Endothelial cell of umbilical vein (primary cell): ENCODE data around the gene SZT2. TPM values are rescaled to one million over a fixed set of nuclear protein-coding genes. Genes with fewer than 3 reads are reported as not detected.

Source experiments
- BruUV-seq: library from RNA; stranded (reverse); fragments of 400-500 nt; replicated peaks from 2 replicates; lab custom pipeline; 2021; lab: Mats Ljungman, UMichigan
- CTCF ChIA-PET: fragments of 300-600, 350-600 bp; sonication (Branson Sonifier 250); formaldehyde crosslinking; loops from one replicate; lab custom pipeline; 2021; ENCODE audit warnings: antibody characterized with exemption, inconsistent platforms; lab: Charles Lee
- POLR2A ChIA-PET: fragments of 300-600, 350-600 bp; sonication (Branson Sonifier 250); formaldehyde crosslinking; loops from one replicate; lab custom pipeline; 2021; ENCODE audit warnings: antibody characterized with exemption, inconsistent platforms; lab: Charles Lee
- DNase-seq: peaks from one replicate; pipeline ENCODE4 v3.0.0-alpha.2; 2011; ENCODE audit warnings: low read depth, low spot score
- FAIRE-seq: peaks from 2 replicates; lab custom pipeline; 2011; peaks lifted over from hg19 to GRCh38; lab: Jason Lieb, UNC
- H2AFZ ChIP-seq: 2 replicates; pipeline ENCODE4 v1.6.0; 2012; ENCODE audit warnings: low read depth, low read length, control low read depth, inconsistent platforms
- H3K27ac ChIP-seq: 2 replicates; pipeline ENCODE4 v1.5.1; 2011; ENCODE audit warnings: low read depth, mild to moderate bottlenecking, control low read depth, low read length, moderate library complexity; ENCODE audit not compliant: insufficient read depth
- H3K27me3 ChIP-seq, 2 experiments: 2 replicates each; pipeline versions ENCODE4 v1.6.0 to v1.6.1; 2011; ENCODE audit warnings: low read length in 2 of 2, mixed read lengths in 1 of 2; ENCODE audit not compliant: control insufficient read depth in 2 of 2, insufficient read depth in 2 of 2
- H3K36me3 ChIP-seq, 2 experiments: 2 replicates in 1 of 2; 3 replicates in 1 of 2; pipeline ENCODE4 v1.5.1; 2011; ENCODE audit warnings: low read length in 2 of 2, mild to moderate bottlenecking in 1 of 2, moderate library complexity in 1 of 2; ENCODE audit not compliant: control insufficient read depth in 2 of 2, insufficient read depth in 2 of 2; ENCODE audit errors: extremely low read depth in 1 of 2
- H3K4me1 ChIP-seq: 3 replicates; pipeline ENCODE4 v1.5.1; 2011; ENCODE audit warnings: mild to moderate bottlenecking, low read length; ENCODE audit not compliant: control insufficient read depth, insufficient read depth; ENCODE audit errors: extremely low read depth
- H3K4me2 ChIP-seq: 2 replicates; pipeline ENCODE4 v1.6.1; 2011; ENCODE audit warnings: low read length, control low read depth, mixed read lengths; ENCODE audit not compliant: insufficient read depth
- H3K4me3 ChIP-seq, 3 experiments: fragments of 200-600 bp in 1 of 3; sonication (generic), shearing (Covaris generic) in 1 of 3; replicated peaks in 1 of 3; 2 replicates each; pipeline ENCODE4 v1.5.1; 2011 to 2016; ENCODE audit warnings: control low read depth in 3 of 3, low read length in 3 of 3, mild to moderate bottlenecking in 2 of 3, inconsistent platforms in 1 of 3, low read depth in 1 of 3, moderate library complexity in 1 of 3; ENCODE audit not compliant: insufficient read depth in 1 of 3
- H3K79me2 ChIP-seq: 2 replicates; pipeline ENCODE4 v1.6.0; 2012; ENCODE audit warnings: low read length, inconsistent platforms; ENCODE audit not compliant: control insufficient read depth, insufficient read depth
- H3K9ac ChIP-seq: replicated peaks from 2 replicates; pipeline ENCODE3; 2011; ENCODE audit warnings: low read length, control low read depth; ENCODE audit not compliant: insufficient read depth; ENCODE audit errors: extremely low read depth
- H3K9me1 ChIP-seq: replicated peaks from 3 replicates; pipeline ENCODE4 v1.6.0; 2011; ENCODE audit warnings: mild to moderate bottlenecking, low read length; ENCODE audit not compliant: control insufficient read depth, insufficient read depth; ENCODE audit errors: extremely low read depth
- H3K9me3 ChIP-seq: replicated peaks from 2 replicates; pipeline ENCODE4 v1.5.1; 2012; ENCODE audit warnings: low read length, inconsistent platforms; ENCODE audit not compliant: control insufficient read depth, insufficient read depth
- H4K20me1 ChIP-seq: replicated peaks from 2 replicates; pipeline ENCODE3; 2011; ENCODE audit warnings: mild to moderate bottlenecking, low read length; ENCODE audit not compliant: control insufficient read depth, insufficient read depth; ENCODE audit errors: extremely low read depth
- EZH2 ChIP-seq: IDR thresholded peaks from 2 replicates; pipeline ENCODE4 v1.6.1; 2012; ENCODE audit warnings: borderline replicate concordance, low read depth, mild to moderate bottlenecking, moderate library complexity, low read length, inconsistent platforms; ENCODE audit not compliant: severe bottlenecking
- FOS ChIP-seq: IDR thresholded peaks from 2 replicates; pipeline ENCODE4 v1.6.1; 2011; ENCODE audit warnings: mild to moderate bottlenecking, low read length, moderate library complexity, borderline replicate concordance; ENCODE audit not compliant: insufficient read depth
- GATA2 ChIP-seq: IDR thresholded peaks from 2 replicates; pipeline ENCODE4 v1.7.0; 2011; ENCODE audit warnings: low read depth, mild to moderate bottlenecking, moderate library complexity, mixed read lengths, low read length; ENCODE audit not compliant: insufficient read length, insufficient read depth
- JUN ChIP-seq: IDR thresholded peaks from 2 replicates; pipeline ENCODE4 v1.6.1; 2011; ENCODE audit warnings: borderline replicate concordance, low read depth; ENCODE audit not compliant: insufficient read length, insufficient read depth
- MYC ChIP-seq: IDR thresholded peaks from one replicate; pipeline ENCODE4 v1.6.1; 2011; ENCODE audit warnings: mild to moderate bottlenecking, low read depth, low read length
- POLR2A ChIP-seq: IDR thresholded peaks from 2 replicates; pipeline ENCODE4 v1.6.1; 2012; ENCODE audit warnings: low read depth, mild to moderate bottlenecking, control low read depth, low read length
- POLR2AphosphoS5 ChIP-seq: IDR thresholded peaks from 2 replicates; pipeline ENCODE4 v1.6.1; 2012; ENCODE audit warnings: low read depth, mild to moderate bottlenecking, control low read depth, low read length, moderate library complexity; ENCODE audit not compliant: insufficient read depth
- dilution Hi-C: fragments of 300-500 bp; cut with MboI; formaldehyde crosslinking; loops from one replicate; pipeline ENCODE4 v1.15.0; 2019; ENCODE audit warnings: low sequenced_read_pairs; ENCODE audit not compliant: extremely low pct_ligation_motif_present
- intact Hi-C: fragments of 100-400 bp; cut with micrococcal nuclease; formaldehyde crosslinking; loops from one replicate; pipeline ENCODE4 v1.10.0; 2022
- polyA plus RNA-seq, 4 experiments: library from polyadenylated mRNA; depleted of rRNA in 3 of 4; stranded (reverse) in 3 of 4; unstranded in 1 of 4; fragments of >200 nt; gene quantifications; 2 replicates each; pipeline versions ENCODE4 v1.2.1 to v1.2.3, GENCODE V29; 2011 to 2012; ENCODE audit warnings: missing spikeins in 1 of 4
- total RNA-seq: library from RNA; stranded (reverse); gene quantifications from 2 replicates; pipeline ENCODE4 v1.2.3, GENCODE V29; 2021
- TF ChIP-seq, protein P1 (sequence below), 2 donors: IDR thresholded peaks; 1 replicate in 1 of 2; 2 replicates in 1 of 2; pipeline ENCODE4 v1.5.1; 2011; ENCODE audit warnings: low read length in 2 of 2, mild to moderate bottlenecking in 2 of 2, moderate library complexity in 2 of 2, control low read depth in 1 of 2, inconsistent platforms in 1 of 2, low read depth in 1 of 2; ENCODE audit not compliant: insufficient read depth in 1 of 2; ENCODE audit errors: extremely low read depth in 1 of 2
- TF ChIP-seq, protein P2 (sequence below): IDR thresholded peaks from 2 replicates; pipeline ENCODE4 v1.6.1; 2011; ENCODE audit not compliant: insufficient read depth, insufficient read length

Gene SZT2
- total and polyA plus RNA-seq, 2 donors (not counting 3 experiments of a cell fraction or from before 2014, with no cell fraction given) = 11.4 to 49.9 TPM

DNA sequence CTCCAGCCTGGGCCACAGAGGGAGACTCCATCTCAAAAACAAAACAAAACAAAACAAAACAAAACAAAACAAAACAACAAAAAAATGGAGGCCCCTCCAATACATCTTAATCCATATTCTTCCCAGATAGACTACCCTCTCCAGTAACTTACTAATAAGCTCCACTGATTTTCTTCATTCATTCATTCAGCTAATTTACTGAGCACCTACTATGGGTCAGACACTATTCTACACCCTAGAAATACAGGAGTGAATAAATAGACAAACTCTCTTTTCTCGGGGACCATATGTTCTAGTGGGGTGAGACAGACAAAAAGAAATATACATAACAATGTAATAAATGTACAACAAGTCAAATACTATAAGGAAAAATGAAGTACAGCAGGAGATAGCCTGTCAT is 38.7 kb upstream of the SZT2 start:
- FAIRE-seq (no peak), DNase-seq (no peak)
- Histone ChIP-seq H3K4me3 (no peak overlapping the region), H4K20me1 (no peaks in the 10 kb centered on the region), H3K4me1 (peaks cover 3% of the 10 kb centered on the region), H3K9me1 (no peaks in the 10 kb centered on the region), H3K27ac (no peak overlapping the region), H2AFZ (no peak overlapping the region), H3K9me3 (no peaks in the 10 kb centered on the region), H3K79me2 (no peaks in the 10 kb centered on the region), H3K36me3 (no peaks in the 10 kb centered on the region), H3K9ac (no peak overlapping the region), H3K27me3 (no peaks in the 10 kb centered on the region), H3K4me2 (no peak overlapping the region)
- intact Hi-C loops = no loop called here
- TF ChIP-seq, protein P1, sequence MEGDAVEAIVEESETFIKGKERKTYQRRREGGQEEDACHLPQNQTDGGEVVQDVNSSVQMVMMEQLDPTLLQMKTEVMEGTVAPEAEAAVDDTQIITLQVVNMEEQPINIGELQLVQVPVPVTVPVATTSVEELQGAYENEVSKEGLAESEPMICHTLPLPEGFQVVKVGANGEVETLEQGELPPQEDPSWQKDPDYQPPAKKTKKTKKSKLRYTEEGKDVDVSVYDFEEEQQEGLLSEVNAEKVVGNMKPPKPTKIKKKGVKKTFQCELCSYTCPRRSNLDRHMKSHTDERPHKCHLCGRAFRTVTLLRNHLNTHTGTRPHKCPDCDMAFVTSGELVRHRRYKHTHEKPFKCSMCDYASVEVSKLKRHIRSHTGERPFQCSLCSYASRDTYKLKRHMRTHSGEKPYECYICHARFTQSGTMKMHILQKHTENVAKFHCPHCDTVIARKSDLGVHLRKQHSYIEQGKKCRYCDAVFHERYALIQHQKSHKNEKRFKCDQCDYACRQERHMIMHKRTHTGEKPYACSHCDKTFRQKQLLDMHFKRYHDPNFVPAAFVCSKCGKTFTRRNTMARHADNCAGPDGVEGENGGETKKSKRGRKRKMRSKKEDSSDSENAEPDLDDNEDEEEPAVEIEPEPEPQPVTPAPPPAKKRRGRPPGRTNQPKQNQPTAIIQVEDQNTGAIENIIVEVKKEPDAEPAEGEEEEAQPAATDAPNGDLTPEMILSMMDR (IDR thresholded peaks at IDR 0.05; ENCODE audit: extremely low read depth in 1 of 2, insufficient read depth in 1 of 2, low read depth in 1 of 2, low read length in 2 of 2) = no peak
- TF ChIP-seq POLR2AphosphoS5 = no peak
- no peak for TF ChIP-seq FOS
- TF ChIP-seq GATA2 = no peak
- no peak for TF ChIP-seq JUN
- no peak for TF ChIP-seq MYC
- TF ChIP-seq POLR2A = no peak
- TF ChIP-seq EZH2 = no peak
- TF ChIP-seq, protein P2, sequence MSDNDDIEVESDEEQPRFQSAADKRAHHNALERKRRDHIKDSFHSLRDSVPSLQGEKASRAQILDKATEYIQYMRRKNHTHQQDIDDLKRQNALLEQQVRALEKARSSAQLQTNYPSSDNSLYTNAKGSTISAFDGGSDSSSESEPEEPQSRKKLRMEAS = no peak
- no TSS peak for BruUV-seq
- ChIA-PET POLR2A (no interaction called here), CTCF (no interaction called here)
- dilution Hi-C loops = no loop called here
